ENCODE data around the gene CDIPT.

DNA sequence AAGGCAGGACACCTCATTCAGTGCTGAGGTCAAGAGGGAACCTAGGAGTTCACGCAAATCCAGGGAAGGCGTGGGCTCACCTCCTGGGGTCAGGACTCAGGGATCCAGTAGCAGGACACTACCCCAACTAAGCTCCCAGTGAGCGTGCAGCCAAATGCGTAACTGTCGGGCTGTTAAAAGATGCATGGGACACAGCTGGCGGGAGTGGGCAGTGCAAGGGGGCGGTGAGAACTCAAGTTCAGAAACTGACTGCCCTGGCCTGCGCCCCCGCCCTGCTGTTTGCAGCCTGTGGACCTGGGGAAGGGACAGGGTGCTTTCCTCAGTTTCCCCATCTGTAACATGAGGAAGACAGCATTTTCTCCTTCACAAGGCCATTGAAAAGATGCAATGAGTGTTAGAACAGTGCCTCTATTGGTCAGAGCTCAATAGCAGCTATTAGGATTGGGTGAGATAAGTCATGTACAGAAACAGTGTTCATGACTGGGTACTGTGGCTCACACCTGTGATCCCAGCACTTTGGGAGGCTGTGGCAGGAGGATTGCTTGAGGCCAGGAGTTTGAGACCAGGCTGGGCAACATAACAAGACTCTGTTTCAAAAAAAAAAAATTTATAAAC, 20.2 kb downstream of the CDIPT start:
- TF ChIP-seq CTCF (IDR thresholded peaks at IDR 0.05; ENCODE audit: insufficient read depth, low read depth, low read length) (peak; percentile 15), EZH2 (IDR thresholded peaks at IDR 0.05; ENCODE audit: insufficient read depth, low read length) (no peak)
